Renal cortical epithelial cell (primary cell): ENCODE results near the gene SSH2. TPM values are rescaled to one million over a fixed set of nuclear protein-coding genes. Genes with fewer than 3 reads are reported as not detected.
A peak's percentile ranks its signal among the peaks of the same experiment; 100 is the strongest.
"Not testable (repeated sequence)": the region's sequence is repeated elsewhere in the genome, so short reads cannot be mapped to it uniquely, and the experiment has no call there.

Experiments
- DNase-seq: peaks from one replicate; pipeline ENCODE4 v3.0.0-alpha.2; 2011; ENCODE audit warnings: low read depth
- total RNA-seq: library from RNA; depleted of rRNA; stranded (reverse); fragments of >200 nt; gene quantifications from 2 replicates; pipeline ENCODE4 v1.2.3, GENCODE V29; 2014

The SSH2 gene
- total RNA-seq, 1 donor from 2014 or later = 48.2 TPM

DNA sequence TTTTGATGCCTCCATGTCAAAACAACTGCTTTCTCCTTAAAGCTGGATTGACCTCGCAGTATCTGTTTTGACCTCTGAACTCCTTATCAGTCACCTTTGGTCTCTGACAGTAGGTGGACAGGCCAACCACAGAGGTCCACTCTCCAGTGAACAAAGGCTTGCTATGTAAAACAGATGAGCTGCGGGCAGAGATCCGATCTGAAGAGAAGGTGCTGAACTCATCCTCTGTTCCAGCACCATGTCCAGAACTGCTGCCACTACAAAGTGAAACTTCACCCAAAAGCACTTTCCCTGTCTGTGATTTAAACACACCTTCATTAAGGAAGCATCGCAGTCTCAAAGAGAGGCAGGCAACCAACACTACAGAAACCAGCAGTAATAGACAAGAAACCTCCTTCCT lies 190.0 kb downstream of the SSH2 start:
- no peak for DNase-seq

DNA sequence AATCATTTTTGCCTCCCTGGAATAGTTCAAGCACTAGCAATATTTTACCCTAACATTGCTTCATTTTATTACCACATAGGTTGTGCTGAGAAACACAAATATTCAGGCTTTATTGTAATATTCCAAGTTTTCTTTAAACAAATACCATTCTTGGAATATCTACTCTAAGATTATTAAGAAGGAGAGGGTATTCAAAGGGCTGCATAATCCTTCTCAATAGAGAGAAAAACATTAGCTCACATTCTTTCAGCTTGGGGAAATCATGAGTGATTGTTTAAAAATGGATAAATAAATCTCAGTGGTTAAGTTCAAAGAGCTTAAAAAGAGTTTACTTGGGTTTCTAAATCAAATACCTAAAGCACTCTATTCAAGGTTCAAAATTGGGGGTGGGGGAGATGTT lies 195.4 kb downstream of the SSH2 start:
- peak; percentile 38 for DNase-seq

DNA sequence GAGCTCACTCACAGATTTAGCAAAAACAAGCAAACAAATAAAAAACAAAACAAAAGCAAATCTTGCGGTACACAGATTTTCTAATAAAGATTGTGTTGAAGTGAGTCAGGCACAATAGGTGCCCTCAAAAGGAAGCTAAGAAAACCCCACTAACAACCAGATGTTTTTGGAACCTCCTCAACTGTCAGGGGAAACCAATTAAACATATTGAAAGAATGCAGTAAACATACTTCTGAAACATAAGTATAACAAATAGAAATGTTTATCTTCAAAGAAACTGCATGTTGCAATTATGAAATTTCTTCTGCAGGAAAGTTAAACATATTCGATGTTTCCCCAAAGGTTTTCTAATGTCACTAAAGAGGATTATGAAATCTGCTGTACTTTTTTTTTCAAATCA lies 196.9 kb downstream of the SSH2 start:
- no peak for DNase-seq

DNA sequence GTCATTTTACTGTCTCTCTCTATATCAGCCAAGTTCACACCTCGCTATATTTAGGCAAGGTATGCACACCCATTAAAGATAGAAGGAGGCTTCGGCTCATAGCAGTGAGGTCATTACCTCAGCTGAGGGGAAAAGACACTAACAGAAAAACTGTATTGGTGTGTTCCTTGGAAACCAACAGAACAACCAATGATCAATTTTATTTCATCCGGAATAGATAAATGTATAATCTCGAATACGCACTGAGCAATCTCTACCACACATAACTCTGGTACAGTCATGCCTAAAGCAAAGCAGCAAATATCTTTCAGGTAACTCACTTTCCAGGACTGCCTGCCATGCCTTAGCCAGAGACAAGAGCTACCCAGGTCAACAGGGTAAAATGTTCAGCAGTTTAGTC lies 197.4 kb downstream of the SSH2 start:
- DNase-seq = peak; percentile 96

DNA sequence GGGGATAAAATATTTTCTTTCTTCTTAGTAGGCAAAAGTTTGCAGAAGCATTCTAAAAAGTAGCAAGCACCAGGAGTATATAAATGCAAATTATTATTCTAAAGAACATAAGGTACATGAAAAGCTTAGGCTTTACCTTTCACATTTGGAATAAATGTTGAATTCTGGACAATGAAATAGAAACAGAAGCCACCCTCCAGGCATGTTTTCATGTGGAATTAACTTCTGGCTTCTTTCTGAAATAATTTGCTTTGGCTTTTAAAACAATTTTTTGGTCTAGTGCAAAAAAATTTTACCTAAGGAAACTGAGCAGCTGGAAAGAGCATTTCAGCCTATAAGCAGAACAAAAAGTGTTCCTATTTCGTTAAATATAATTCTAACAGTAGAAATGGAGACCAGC lies 197.8 kb downstream of the SSH2 start:
- DNase-seq = no peak

DNA sequence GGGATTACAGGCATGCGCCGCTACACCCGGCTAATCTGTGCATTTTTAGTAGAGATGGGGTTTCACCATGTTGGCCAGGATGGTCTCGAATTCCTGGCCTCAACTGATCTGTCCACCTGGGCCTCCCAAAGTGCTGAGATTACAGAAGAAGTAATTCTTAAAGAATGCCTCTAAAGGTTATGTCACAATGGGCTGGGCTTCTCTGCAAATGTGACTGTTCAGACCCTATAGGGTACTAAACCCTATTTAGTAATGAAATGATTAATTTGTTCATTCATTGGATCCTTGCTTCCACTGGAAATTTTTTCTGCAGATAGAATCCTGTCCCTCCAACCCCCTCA lies 198.5 kb downstream of the SSH2 start:
- DNase-seq = no peak

DNA sequence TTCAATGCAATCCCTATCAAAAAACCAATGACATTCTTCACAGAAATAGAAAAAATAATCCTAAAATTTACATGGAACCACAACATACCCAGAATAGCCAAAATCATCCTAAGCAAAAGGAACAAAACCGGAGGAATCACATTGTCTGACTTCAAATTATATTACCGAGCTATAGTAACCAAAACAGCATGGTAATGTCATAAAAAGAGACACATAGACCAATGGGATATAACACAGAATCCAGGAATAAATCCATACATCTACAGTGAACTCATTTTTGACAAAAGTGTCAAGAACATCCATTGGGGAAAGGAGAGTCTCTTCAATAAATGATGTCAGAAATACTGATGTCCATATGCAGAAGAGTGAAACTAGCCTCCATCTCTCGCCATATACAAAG lies 201.5 kb downstream of the SSH2 start:
- DNase-seq = no peak

DNA sequence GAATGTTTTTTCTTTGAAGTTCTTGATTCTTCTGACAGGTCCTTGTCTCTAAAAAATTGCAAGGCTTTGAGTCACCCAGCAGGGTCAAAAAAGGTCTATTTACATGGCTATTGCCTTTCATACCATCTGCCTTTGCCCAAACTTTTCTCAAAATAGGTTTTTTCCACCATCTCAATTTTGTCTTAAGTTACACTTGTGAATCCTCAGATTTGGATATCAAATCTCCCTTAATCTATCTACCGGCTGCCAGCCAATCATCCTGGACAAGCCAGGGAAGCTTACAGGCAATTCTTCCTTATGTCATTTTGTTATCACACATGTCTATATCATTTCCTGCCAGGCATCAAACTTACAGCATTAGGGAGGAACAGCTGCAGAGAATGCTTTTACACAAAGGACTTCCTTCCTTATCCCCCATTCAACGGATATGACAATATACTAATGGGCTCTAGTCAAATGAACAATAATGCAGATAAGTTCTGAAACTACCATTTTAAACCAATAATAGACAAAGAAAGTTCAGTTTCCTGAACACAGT lies 203.2 kb downstream of the SSH2 start:
- DNase-seq = peak; percentile 55

DNA sequence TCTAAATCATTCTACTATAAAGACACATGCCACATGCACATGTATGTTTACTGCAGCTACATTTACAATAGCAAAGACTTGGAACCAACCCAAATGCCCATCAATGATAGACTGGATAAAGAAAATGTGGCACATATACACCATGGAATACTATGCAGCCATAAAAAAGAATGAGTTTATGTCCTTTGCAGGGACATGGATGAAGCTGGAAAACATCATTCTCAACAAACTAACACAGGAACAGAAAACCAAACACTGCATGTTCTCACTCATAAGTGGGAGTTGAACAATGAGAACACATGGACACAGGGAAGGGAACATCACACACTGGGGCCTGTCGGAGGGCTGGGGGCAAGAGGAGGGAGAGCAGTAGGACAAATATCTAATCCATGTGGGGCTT lies 204.6 kb downstream of the SSH2 start:
- DNase-seq = not testable (repeated sequence)

DNA sequence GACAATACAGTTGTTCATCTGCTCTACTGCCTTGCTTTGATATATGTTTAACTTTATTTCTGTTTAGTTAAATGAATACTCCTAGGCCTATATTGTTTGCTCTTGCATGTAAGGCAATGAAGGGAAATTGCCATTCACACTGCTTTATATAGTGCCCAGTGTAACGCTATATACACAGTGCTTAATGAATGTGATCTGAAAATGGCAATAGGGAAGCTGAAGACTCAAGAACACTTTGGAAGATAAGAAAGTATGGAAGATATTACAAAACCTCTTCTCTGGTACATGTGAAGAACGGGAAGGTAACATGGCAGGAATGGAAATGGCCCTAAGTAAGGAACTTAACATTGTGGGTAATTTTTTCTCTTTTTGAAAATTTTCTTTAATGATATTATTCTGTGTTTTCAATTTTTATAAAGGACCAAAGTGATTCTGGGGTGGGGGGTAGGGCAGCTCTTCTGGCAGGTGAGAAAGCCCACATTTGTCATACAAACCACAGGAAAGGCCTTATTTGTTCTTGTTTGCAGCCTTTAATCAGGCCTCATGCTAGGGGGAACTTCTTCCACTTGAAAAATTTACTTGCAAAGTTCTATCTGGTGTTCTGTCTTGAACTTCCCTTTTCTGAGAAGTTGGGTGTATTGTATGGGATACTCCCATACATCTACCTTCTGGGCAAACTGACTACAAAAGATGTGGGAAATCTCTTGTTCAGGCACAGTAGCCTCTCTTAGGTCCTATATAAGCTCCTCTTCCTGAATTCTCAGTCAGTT lies 206.6 kb downstream of the SSH2 start:
- DNase-seq = peak; percentile 41

DNA sequence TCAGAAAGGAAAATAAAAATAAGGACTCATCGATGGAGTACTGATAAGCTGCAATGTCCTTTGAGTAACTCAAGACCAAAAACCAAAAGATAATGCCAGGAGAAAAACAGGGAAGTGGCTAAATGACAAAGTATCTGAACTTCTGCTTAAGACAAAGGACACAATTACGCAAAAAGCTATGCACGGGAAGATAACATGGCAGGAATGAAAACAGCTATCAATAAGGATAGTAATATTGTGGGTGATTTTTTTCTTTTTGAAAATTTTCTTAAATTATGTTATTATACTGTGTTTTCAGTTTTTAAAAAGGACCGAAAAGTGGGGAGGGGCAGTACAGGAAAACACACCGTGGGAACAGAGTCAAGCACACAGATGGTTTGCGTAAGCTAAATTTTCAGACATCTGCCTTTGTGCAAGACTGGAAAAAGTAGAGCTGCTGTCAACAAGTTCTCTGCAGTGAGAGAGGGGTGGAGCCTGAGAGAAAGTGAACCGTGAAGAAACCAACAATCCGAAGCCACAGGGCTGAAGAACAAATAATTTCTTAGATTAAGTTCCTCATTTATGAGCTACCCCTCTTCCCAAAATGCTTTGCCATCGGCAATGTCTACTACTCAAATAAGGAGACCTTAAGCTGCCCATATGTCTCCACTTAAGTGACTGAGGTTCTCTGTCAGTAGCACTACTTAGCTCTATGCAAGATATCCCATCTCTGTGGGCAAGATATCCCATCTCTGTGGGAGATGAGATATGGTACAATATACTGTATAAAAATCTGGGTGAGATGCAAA lies 207.4 kb downstream of the SSH2 start:
- DNase-seq = peak; percentile 98

DNA sequence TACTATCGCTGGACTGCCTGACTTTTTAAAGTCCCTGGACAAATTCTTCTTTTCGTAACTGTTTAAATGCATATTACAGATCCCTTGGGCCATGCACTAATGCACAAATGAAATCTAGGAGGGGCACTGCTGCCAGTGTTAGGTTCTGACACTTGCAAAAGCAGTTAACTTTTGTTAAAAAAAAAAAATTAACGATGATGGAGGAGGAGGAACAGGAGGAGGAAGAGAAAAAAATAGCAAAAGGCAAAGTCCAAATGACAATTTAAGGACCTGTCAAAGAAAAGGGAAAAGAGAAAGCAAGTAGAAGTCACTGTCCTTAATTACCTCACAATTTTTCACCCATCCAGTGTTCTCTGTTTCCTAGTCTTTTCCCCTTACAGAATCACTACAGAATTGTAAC lies 209.5 kb downstream of the SSH2 start:
- DNase-seq = peak; percentile 68

DNA sequence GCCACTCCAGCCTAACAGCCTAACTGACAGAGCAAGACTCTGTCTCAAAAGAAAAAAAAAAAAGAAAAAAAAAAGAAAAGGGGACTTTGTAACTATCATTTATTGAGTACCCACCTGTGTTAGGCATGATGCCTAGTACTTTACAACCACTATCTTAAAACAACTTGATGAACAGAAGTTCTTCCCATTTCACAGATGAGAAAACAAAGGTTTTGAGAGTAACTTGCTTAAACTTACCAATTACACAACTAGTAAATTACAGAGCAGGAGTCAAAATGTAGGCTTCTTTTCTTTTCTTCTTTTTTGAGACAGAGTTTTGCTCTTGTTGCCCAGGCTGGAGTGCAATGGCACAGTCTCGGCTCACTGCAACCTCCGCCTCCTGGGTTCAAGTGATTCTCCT lies 210.6 kb downstream of the SSH2 start:
- DNase-seq = no peak

DNA sequence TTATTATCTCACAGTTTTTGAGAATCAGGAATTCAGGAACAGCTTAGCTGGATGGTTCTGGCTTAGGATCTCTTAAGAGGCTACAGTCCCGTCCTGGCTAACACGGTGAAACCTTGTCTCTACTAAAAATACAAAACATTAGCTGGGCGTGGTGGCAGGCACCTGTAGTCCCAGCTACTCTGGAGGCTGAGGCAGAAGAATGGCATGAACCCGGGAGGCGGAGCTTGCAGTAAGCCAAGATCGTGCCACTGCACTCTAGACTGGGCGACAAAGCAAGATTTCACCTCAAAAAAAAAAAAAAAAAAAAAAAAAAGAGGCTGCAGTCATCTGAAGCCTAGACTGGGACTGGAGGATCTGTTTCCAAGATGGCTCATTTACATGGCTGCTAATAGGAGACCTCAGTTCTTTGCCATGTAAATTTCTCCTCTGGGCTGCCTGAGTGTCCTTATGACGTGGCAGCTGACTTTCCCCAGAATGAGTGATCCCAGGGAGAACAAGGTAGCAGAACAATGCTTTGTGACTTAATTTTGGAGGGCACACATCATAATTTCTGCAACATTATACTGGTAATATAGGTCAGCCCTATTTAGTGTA lies 211.5 kb downstream of the SSH2 start:
- DNase-seq = no peak

DNA sequence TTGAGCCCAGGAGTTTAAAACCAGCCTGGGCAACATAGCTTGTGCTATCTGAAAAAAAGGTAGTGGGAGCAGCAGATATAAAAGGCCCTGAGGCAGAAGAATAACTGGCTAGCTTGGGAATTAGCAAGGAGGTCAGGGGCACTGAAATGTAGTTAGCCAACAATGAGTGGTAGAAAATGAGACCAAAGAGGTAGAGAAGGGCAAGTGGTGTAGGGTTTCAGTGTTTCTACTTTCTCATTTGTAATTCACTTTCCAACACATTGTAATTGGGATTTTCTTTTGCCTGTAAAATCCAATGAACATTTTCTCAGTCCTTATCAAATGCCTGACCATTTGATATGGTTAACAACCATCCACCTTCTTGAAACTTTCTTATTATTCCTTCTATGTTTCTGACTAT lies 212.2 kb downstream of the SSH2 start:
- peak; percentile 81 for DNase-seq

DNA sequence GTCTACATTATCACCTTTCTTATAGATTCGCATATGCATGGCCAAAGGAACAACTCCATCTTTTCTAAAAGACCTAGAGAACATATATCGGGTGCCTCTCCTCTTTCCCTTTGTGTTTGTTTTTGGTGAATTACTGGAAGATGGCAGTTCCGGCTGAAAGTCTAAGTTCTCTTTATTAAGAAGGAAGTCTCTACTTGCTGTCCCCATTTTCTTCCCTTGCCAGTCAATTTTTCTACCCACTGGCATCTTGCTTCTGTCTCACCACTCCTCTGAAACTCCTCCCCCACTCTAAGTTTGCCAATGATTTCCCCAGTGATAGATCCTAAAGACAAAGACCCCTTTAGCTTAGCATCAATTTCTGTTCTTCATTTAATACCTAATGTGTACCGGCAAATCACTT lies 213.5 kb downstream of the SSH2 start:
- DNase-seq = no peak

DNA sequence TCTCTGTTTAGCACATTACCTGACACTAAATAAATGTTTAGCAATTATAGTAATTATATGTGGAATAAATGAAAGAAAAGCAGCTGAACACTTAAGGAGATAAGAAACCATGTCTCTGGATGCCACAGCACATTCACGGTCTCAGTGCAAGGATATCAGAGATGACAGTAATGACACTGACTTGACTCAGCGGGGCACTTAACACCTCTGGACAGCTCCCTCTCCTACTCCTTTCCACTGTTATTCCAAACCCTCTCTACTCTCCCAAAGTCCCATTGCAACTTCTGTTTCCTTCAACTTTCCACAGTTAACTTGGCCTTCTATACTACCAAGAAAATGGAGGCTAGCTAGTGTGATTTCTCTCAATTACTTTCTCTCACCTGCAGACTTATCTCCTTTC lies 214.3 kb downstream of the SSH2 start:
- DNase-seq = no peak

DNA sequence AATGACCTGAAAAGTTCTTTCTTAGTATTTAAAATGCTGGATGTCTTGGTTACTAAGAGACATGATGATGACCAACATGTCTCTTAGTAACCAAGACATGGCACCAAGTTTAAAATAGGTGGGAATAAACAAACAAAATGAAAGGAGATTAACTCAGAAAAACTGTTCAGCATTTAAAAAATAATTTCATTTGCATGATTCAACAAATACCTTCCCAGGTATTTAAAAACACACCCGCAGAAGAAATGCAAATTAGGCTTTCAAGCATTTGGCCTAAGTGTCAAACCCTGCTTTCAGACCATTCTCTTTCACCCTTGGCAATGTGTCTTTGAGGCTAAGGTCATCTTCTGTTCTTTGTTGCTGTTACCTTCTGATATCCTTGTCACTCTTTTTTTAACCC lies 215.9 kb downstream of the SSH2 start:
- peak; percentile 58 for DNase-seq

DNA sequence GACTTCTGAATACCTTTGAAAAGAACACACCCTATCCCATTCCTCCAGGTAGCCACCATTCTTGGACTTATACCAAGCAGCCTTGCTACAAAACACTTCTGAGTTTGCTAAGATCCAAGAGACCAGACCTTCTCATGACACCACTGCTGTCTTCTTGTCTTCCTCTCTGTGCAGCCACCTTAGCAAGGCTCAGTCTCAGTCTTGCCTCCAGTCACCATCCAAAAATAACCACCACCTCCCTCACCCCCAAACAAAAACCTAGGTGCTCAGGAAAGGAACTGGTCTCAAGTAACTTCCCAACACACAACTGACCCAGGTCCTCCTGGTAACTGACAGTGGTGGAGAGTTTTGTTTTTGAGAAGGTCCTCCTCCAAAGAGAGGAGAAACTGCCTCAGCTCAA lies 216.4 kb downstream of the SSH2 start:
- no peak for DNase-seq

DNA sequence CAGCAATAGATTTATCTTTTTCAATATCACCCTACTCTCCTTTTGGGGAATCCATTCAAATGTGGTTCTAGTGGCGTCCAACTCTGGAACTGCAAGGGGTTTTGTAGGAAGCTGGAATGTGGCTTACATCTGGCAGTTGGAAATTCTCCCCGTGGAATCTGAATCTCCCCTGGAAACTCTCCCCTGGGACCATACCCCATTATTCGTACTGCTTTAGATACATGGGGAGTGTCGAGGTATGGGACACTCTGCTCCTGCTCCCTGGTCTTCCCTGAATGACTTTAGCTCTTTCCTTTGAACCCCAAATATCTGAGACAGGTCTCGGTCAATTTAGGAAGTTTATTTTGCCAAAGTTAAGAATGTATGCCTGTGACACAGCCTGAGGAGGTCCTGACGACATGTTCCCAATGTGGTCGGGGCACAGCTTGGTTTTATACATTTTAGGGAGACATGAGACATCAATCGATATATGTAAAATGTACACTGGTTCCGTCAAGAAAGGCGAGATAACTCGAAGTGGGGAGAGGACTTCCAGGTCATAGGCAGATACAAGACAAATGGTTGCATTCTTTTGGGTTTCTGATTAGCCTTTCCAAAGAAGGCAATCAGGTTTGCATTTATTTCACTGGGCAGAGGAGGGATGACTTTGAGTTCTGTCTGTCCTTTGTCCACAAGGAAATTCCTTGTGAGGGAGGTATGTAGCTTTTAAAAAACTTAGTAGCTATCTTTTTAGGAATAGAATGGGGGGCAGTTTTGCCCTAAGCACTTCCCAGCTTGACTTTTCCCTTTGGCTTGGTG lies 218.2 kb downstream of the SSH2 start:
- no peak for DNase-seq

DNA sequence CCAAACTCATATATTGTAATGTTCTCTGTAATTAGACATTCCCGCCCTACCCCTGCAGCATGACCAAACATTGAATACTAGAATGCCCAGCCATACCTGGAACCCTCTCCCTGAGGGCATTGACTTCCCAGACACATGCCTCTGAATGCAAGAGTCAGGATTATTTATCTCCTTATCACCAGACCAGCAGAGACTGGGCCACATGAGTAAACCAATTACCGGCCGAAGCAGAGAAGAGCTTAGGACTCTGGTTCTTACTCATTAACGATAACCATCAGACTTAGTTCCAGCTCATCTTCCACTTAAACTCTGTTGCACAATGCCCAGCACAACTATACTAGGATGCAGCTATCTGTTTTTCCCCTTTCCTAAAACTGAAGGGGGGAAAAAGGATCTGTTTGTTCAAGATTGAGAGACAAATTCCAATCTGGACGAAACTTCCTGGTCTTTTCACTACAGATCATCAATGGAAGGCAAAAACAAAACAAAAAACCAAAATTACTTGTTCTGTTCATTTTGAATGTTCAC lies 219.1 kb downstream of the SSH2 start:
- DNase-seq = peak; percentile 97

DNA sequence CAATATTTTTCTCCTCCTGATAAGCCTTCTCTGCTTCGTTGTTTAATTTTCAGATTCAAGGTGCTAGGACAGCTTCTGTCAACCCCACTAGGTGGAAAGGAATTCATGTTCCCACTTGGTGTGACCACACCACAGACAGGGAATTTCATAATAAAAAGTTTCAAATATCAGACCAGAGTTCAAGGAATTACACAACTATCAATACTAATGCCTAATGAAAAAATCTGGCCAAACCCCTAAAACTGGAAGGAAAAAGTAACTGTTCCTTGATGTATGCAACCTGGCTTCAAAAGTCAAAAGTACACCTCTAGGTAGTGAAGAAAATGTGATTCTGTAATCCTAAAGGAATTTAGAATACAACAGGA lies 219.5 kb downstream of the SSH2 start:
- no peak for DNase-seq
